Thoracic aorta (tissue), 2 donors: ENCODE data around the gene KIF6. TPM values are rescaled to one million over a fixed set of nuclear protein-coding genes. Genes with fewer than 3 reads are reported as not detected.

Source experiments
- ATAC-seq: fragments of 150-250 bp; one replicate; pipeline ENCODE4 v1.8.0; 2017; ENCODE audit warnings: low read depth; ENCODE audit not compliant: insufficient number of reproducible peaks, low FRiP score
- DNase-seq: peaks from one replicate; pipeline ENCODE4 v3.0.0-alpha.2; 2020; ENCODE audit warnings: low spot score
- H3K27ac ChIP-seq, 2 donors: fragments of 200-600 bp; sonication (generic); 1 replicate in 1 of 2; 2 replicates in 1 of 2; pipeline ENCODE4 v1.5.1; 2016; ENCODE audit warnings: mild to moderate bottlenecking in 2 of 2, moderate library complexity in 2 of 2
- H3K27me3 ChIP-seq: fragments of 200-600 bp; sonication (generic); replicated peaks from 2 replicates; pipeline ENCODE4 v1.6.0; 2016; ENCODE audit warnings: mild to moderate bottlenecking; ENCODE audit not compliant: insufficient read depth
- H3K36me3 ChIP-seq: fragments of 200-600 bp; sonication (generic); one replicate; pipeline ENCODE4 v1.5.1; 2016
- H3K4me1 ChIP-seq, 2 donors: fragments of 200-600 bp; sonication (generic); 1 replicate in 1 of 2; 2 replicates in 1 of 2; pipeline versions ENCODE4 v1.5.1 to v1.6.0; 2016; ENCODE audit warnings: low read depth in 2 of 2, mild to moderate bottlenecking in 1 of 2; ENCODE audit not compliant: control insufficient read depth in 1 of 2
- H3K4me3 ChIP-seq: fragments of 200-600 bp; sonication (generic); 2 replicates; pipeline ENCODE4 v1.5.1; 2016; ENCODE audit warnings: mild to moderate bottlenecking
- H3K9me3 ChIP-seq: fragments of 200-600 bp; sonication (generic); 2 replicates; pipeline ENCODE4 v1.5.1; 2016
- total RNA-seq, 2 donors: library from RNA; depleted of rRNA; stranded (reverse); fragments of >200 nt; gene quantifications; one replicate each; pipeline versions ENCODE4 v1.1.0 to v1.2.3, GENCODE V29; 2016
- TF ChIP-seq, protein P1 (sequence below): fragments of 200-600 bp; sonication (generic); IDR thresholded peaks from one replicate; pipeline ENCODE4 v1.5.1; 2019; ENCODE audit warnings: antibody characterized with exemption

The KIF6 gene
- total RNA-seq, 2 donors from 2014 or later, result not detected

- Histone ChIP-seq H3K36me3 (no peaks in the 10 kb centered on the region), H3K27ac (no peak overlapping the region), H3K9me3 (no peaks in the 10 kb centered on the region), H3K4me3 (no peak overlapping the region), H3K27me3 (no peaks in the 10 kb centered on the region), H3K4me1 (peaks cover 2 to 5% of the 10 kb centered on the region in 2 donors)
- no peak for ATAC-seq
- TF ChIP-seq, protein P1, sequence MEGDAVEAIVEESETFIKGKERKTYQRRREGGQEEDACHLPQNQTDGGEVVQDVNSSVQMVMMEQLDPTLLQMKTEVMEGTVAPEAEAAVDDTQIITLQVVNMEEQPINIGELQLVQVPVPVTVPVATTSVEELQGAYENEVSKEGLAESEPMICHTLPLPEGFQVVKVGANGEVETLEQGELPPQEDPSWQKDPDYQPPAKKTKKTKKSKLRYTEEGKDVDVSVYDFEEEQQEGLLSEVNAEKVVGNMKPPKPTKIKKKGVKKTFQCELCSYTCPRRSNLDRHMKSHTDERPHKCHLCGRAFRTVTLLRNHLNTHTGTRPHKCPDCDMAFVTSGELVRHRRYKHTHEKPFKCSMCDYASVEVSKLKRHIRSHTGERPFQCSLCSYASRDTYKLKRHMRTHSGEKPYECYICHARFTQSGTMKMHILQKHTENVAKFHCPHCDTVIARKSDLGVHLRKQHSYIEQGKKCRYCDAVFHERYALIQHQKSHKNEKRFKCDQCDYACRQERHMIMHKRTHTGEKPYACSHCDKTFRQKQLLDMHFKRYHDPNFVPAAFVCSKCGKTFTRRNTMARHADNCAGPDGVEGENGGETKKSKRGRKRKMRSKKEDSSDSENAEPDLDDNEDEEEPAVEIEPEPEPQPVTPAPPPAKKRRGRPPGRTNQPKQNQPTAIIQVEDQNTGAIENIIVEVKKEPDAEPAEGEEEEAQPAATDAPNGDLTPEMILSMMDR, result no peak
- no peak for DNase-seq
Measured at GRCh38 chr6:39521958-39522357, 203.2 kb downstream of the KIF6 start.

DNA sequence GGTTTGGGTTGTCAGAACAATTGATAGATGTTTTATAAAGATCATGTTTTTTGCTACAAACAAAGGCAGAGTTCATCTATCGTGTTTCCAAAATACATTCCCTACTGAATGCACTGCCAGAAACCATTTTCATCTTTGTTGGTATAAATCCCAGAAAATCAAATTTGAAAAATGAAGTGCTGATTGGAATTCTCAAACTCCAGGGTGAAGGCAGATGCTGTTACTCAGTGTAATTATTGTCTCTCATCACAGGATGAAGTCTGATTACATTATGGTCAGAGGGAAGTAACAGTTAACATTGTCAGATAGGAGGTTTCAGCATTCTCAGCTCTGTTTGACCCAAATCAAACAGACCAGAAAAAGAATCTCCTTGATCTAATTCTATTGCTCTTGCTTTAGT, 204.3 kb downstream of the KIF6 start:
- Histone ChIP-seq H3K9me3 (no peaks in the 10 kb centered on the region), H3K27ac (no peak overlapping the region), H3K36me3 (no peaks in the 10 kb centered on the region), H3K4me1 (peaks cover 2 to 5% of the 10 kb centered on the region in 2 donors), H3K4me3 (no peak overlapping the region), H3K27me3 (no peaks in the 10 kb centered on the region)
- TF ChIP-seq, protein P1, result no peak
- DNase-seq (no peak), ATAC-seq (no peak)

DNA sequence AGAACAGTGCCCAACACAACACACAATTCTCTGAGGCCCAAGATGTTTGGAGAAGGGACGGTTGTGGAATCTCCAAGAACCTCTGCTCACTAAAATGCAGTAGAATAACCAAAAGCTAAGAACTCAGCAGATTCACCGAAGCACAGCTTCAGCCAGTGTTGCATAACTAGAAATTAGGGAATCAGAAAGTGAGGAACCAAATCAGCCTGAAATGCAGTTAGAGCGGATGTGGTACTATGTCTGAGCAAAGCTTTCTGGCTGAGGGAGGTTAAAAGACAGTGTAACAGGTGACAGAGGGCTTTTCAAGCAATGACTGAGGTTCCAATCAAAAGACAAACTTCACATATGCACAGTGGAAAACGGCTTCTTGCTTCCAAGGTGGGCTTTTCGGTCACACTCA, 204.8 kb downstream of the KIF6 start:
- DNase-seq, result no peak
- Histone ChIP-seq H3K27me3 (no peaks in the 10 kb centered on the region), H3K4me3 (no peak overlapping the region), H3K4me1 (peaks cover 2 to 5% of the 10 kb centered on the region in 2 donors), H3K27ac (no peak overlapping the region), H3K36me3 (no peaks in the 10 kb centered on the region), H3K9me3 (no peaks in the 10 kb centered on the region)
- TF ChIP-seq, protein P1, result no peak
- ATAC-seq, result no peak

- Histone ChIP-seq H3K36me3 (no peaks in the 10 kb centered on the region), H3K4me1 (peaks cover 2 to 5% of the 10 kb centered on the region in 2 donors), H3K4me3 (no peak overlapping the region), H3K27ac (no peak overlapping the region), H3K9me3 (no peaks in the 10 kb centered on the region), H3K27me3 (no peaks in the 10 kb centered on the region)
- ATAC-seq (no peak), DNase-seq (no peak)
- TF ChIP-seq, protein P1, result no peak
Measured at GRCh38 chr6:39518221-39518620, 207.0 kb downstream of the KIF6 start.

GRCh38 chr6:39517756-39518155, 207.5 kb downstream of the KIF6 start:
- Histone ChIP-seq H3K36me3 (no peaks in the 10 kb centered on the region), H3K27me3 (no peaks in the 10 kb centered on the region), H3K27ac (no peak overlapping the region), H3K4me1 (peaks cover 2 to 5% of the 10 kb centered on the region in 2 donors), H3K9me3 (no peaks in the 10 kb centered on the region), H3K4me3 (no peak overlapping the region)
- no peak for ATAC-seq
- TF ChIP-seq, protein P1, result no peak
- no peak for DNase-seq
